ENCODE data around the gene MBP.

The MBP gene

GRCh38 chr18:77089723-77090285, 42.8 kb downstream of the MBP start:
- Histone ChIP-seq H3K79me2 (ENCODE audit: insufficient read depth, low read depth) (no peaks in the 10 kb centered on the region), H3K36me3 (ENCODE audit: insufficient read depth) (no peaks in the 10 kb centered on the region), H3K27me3 (ENCODE audit: insufficient read depth, low read depth) (no peaks in the 10 kb centered on the region), H2AFZ (ENCODE audit: low read depth) (no peak overlapping the region), H3K4me2 (no peak overlapping the region), H4K20me1 (ENCODE audit: insufficient read depth) (no peaks in the 10 kb centered on the region), H3K4me3 (IDR thresholded peaks at IDR 0.05; ENCODE audit: insufficient read depth, low read depth, low read length) (no peak overlapping the region), H3K9ac (no peak overlapping the region), H3K4me1 (ENCODE audit: low read depth, poor library complexity, severe bottlenecking) (no peaks in the 10 kb centered on the region), H3K27ac (no peak overlapping the region)
- TF ChIP-seq CTCF (conservative IDR thresholded peaks at IDR 0.05; ENCODE audit: low read depth, low read length) = no peak

- H3K27me3 ChIP-seq (ENCODE audit: insufficient read depth, low read depth) = no peaks in the 10 kb centered on the region
- no peak overlapping the region for H3K4me3 ChIP-seq (IDR thresholded peaks at IDR 0.05; ENCODE audit: insufficient read depth, low read depth, low read length)
- no peak overlapping the region for H3K27ac ChIP-seq
- no peak overlapping the region for H3K4me2 ChIP-seq
- H4K20me1 ChIP-seq (ENCODE audit: insufficient read depth) = no peaks in the 10 kb centered on the region
- no peaks in the 10 kb centered on the region for H3K79me2 ChIP-seq (ENCODE audit: insufficient read depth, low read depth)
- H3K36me3 ChIP-seq (ENCODE audit: insufficient read depth) = no peaks in the 10 kb centered on the region
- H2AFZ ChIP-seq (ENCODE audit: low read depth) = no peak overlapping the region
- H3K9ac ChIP-seq = no peak overlapping the region
- TF ChIP-seq CTCF (conservative IDR thresholded peaks at IDR 0.05; ENCODE audit: low read depth, low read length) = no peak
- H3K4me1 ChIP-seq (ENCODE audit: low read depth, poor library complexity, severe bottlenecking) = no peaks in the 10 kb centered on the region
These were observed 43.4 kb downstream of the MBP start for GRCh38 chr18:77088963-77089722.

GRCh38 chr18:77087393-77088141, 45.0 kb downstream of the MBP start:
- H3K4me1 ChIP-seq (ENCODE audit: low read depth, poor library complexity, severe bottlenecking) = no peaks in the 10 kb centered on the region
- no peaks in the 10 kb centered on the region for H3K36me3 ChIP-seq (ENCODE audit: insufficient read depth)
- no peak overlapping the region for H3K4me3 ChIP-seq (IDR thresholded peaks at IDR 0.05; ENCODE audit: insufficient read depth, low read depth, low read length)
- no peak overlapping the region for H2AFZ ChIP-seq (ENCODE audit: low read depth)
- H3K27ac ChIP-seq = no peak overlapping the region
- no peaks in the 10 kb centered on the region for H3K79me2 ChIP-seq (ENCODE audit: insufficient read depth, low read depth)
- no peak for TF ChIP-seq CTCF (conservative IDR thresholded peaks at IDR 0.05; ENCODE audit: low read depth, low read length)
- H3K27me3 ChIP-seq (ENCODE audit: insufficient read depth, low read depth) = no peaks in the 10 kb centered on the region
- no peak overlapping the region for H3K9ac ChIP-seq
- no peak overlapping the region for H3K4me2 ChIP-seq
- H4K20me1 ChIP-seq (ENCODE audit: insufficient read depth) = no peaks in the 10 kb centered on the region

- no peak overlapping the region for H3K4me2 ChIP-seq
- H3K27me3 ChIP-seq (ENCODE audit: insufficient read depth, low read depth) = no peaks in the 10 kb centered on the region
- no peaks in the 10 kb centered on the region for H3K79me2 ChIP-seq (ENCODE audit: insufficient read depth, low read depth)
- H3K27ac ChIP-seq = no peak overlapping the region
- no peaks in the 10 kb centered on the region for H4K20me1 ChIP-seq (ENCODE audit: insufficient read depth)
- no peak overlapping the region for H3K4me3 ChIP-seq (IDR thresholded peaks at IDR 0.05; ENCODE audit: insufficient read depth, low read depth, low read length)
- no peak overlapping the region for H3K9ac ChIP-seq
- H2AFZ ChIP-seq (ENCODE audit: low read depth) = no peak overlapping the region
- TF ChIP-seq CTCF (conservative IDR thresholded peaks at IDR 0.05; ENCODE audit: low read depth, low read length) = no peak
- H3K4me1 ChIP-seq (ENCODE audit: low read depth, poor library complexity, severe bottlenecking) = no peaks in the 10 kb centered on the region
- H3K36me3 ChIP-seq (ENCODE audit: insufficient read depth) = no peaks in the 10 kb centered on the region
These were observed 45.8 kb downstream of the MBP start for GRCh38 chr18:77086656-77087392.
